HUES64 (cell line): ENCODE results near the gene PSD.

Source experiments
- H3K27ac ChIP-seq: 2 replicates; pipeline ENCODE4 v1.7.0; 2013; ENCODE audit warnings: low read depth, low read length, inconsistent platforms
- H3K27me3 ChIP-seq: 2 replicates; pipeline ENCODE4 v1.6.1; 2013; ENCODE audit warnings: mild to moderate bottlenecking, low read length; ENCODE audit not compliant: insufficient read depth
- H3K36me3 ChIP-seq: 2 replicates; pipeline ENCODE4 v1.6.1; 2013; ENCODE audit warnings: mild to moderate bottlenecking, low read length; ENCODE audit not compliant: insufficient read depth
- H3K4me1 ChIP-seq: 2 replicates; pipeline ENCODE4 v1.6.1; 2013; ENCODE audit warnings: mild to moderate bottlenecking, low read length, moderate library complexity; ENCODE audit not compliant: insufficient read depth
- H3K4me3 ChIP-seq: 2 replicates; pipeline ENCODE4 v1.5.1; 2013; ENCODE audit warnings: mild to moderate bottlenecking, low read length, moderate library complexity
- H3K9ac ChIP-seq: 2 replicates; pipeline ENCODE4 v1.6.1; 2013; ENCODE audit warnings: mild to moderate bottlenecking, low read depth, low read length
- H3K9me3 ChIP-seq: 2 replicates; pipeline ENCODE4 v1.6.1; 2013; ENCODE audit warnings: low read depth, low read length; ENCODE audit not compliant: insufficient read depth
- WGBS: fragments of 150-250, 120-280 bp; methylation state at CpG from one replicate; pipeline ENCODE4 v1.1.7; 2013; ENCODE audit warnings: missing lambda C conversion rate; 5-methylcytosine and 5-hydroxymethylcytosine counted together

PSD gene

GRCh38 chr10:102419269-102420180 lies 940 bp upstream of the PSD start:
- peak overlapping the region; percentile 57; the same call in 1 of the 2 replicates for H3K27ac ChIP-seq
- 1% methylated on average over 53 of the region's 54 CpGs for WGBS
- peaks cover 16% of the 10 kb centered on the region for H3K36me3 ChIP-seq
- peak overlapping the region; percentile 72 for H3K4me3 ChIP-seq
- peaks cover 10% of the 10 kb centered on the region for H3K4me1 ChIP-seq
- peaks cover 12% of the 10 kb centered on the region for H3K27me3 ChIP-seq
- H3K9ac ChIP-seq, result no peak overlapping the region
- no peaks in the 10 kb centered on the region for H3K9me3 ChIP-seq

DNA sequence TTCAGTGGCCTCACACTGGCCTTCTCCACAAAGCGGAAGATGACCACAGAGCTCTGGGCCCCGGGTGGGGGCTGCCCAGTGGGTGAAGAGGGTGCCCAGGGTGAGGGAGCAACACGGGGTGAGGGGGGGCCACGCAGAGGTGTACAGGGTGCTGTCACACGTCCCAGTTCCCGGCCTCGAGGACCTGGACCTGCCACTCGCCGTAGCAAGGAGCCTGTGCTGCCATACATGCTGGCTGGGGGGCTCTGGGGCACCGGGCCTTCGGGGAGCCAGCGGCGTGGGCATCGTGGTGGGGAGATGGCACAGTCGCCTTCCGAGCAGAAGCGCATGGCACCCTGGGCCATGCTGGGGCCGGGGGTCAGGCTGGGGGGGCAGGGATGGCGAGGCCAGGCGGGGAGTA lies 1.9 kb downstream of the PSD start:
- H3K9ac ChIP-seq, result no peak overlapping the region
- 92% methylated on average over 20 of the region's 20 CpGs for WGBS
- peaks cover 10% of the 10 kb centered on the region for H3K27me3 ChIP-seq

DNA sequence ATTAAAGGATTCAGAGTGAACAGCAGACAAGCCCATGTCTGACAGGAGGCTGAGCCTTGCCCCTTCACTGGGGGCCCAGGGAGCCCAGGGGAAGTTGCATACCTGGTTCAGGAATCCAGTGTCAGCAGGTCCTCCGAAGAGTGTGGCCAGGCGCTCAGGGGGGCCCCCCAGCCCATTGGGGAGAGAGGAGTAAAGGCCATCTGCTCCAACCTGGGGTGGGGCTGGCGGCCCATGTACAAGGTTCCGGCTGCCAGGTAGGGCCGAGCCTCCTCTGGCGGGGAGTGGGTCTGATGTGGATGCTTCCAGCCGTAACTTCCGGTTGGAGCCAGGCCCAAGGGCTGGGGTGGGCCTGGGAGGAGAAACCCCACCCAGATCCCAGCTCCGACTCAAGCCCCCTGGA lies 2.3 kb downstream of the PSD start:
- 86% methylated on average over 9 of the region's 9 CpGs for WGBS
- no peak overlapping the region for H3K4me3 ChIP-seq
- no peaks in the 10 kb centered on the region for H3K9me3 ChIP-seq
- H3K36me3 ChIP-seq, result no peaks in the 10 kb centered on the region
- H3K4me1 ChIP-seq, result peaks cover 4% of the 10 kb centered on the region; the same call in 1 of the 2 replicates
- no peak overlapping the region for H3K9ac ChIP-seq
- no peak overlapping the region for H3K27ac ChIP-seq
- peaks cover 15% of the 10 kb centered on the region for H3K27me3 ChIP-seq

More for the DNA sequence above, 1.9 kb downstream of the PSD start:
- Histone ChIP-seq H3K4me1 (peaks cover 4% of the 10 kb centered on the region; the same call in 1 of the 2 replicates), H3K27ac (no peak overlapping the region), H3K36me3 (no peaks in the 10 kb centered on the region), H3K4me3 (no peak overlapping the region), H3K9me3 (no peaks in the 10 kb centered on the region)

DNA sequence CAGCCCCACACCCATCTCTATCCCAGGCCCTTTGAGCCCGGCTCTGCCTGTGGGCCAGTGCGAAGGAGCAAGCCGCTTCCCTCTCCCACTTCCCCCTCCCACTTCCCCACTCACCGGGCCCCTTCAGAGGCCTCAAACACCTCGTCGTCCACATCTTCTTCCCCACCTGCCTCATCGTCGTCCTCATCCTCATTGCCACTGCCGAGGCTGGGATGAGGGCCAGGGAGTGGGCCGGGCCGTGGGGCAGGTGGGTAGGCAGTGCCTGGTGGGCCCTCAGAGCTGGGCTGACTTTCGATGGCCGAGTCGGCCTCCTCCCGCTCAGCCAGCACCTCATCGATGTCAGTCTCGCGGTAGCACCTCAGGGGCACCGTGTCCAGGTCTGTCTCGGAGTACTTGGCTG lies 3.8 kb downstream of the PSD start:
- Histone ChIP-seq H3K27ac (no peak overlapping the region), H3K9me3 (no peaks in the 10 kb centered on the region), H3K27me3 (peaks cover 30% of the 10 kb centered on the region), H3K36me3 (no peaks in the 10 kb centered on the region), H3K4me1 (peaks cover 7% of the 10 kb centered on the region; the same call in 1 of the 2 replicates), H3K9ac (no peak overlapping the region), H3K4me3 (no peak overlapping the region)
- WGBS, result 81% methylated on average over 20 of the region's 20 CpGs

DNA sequence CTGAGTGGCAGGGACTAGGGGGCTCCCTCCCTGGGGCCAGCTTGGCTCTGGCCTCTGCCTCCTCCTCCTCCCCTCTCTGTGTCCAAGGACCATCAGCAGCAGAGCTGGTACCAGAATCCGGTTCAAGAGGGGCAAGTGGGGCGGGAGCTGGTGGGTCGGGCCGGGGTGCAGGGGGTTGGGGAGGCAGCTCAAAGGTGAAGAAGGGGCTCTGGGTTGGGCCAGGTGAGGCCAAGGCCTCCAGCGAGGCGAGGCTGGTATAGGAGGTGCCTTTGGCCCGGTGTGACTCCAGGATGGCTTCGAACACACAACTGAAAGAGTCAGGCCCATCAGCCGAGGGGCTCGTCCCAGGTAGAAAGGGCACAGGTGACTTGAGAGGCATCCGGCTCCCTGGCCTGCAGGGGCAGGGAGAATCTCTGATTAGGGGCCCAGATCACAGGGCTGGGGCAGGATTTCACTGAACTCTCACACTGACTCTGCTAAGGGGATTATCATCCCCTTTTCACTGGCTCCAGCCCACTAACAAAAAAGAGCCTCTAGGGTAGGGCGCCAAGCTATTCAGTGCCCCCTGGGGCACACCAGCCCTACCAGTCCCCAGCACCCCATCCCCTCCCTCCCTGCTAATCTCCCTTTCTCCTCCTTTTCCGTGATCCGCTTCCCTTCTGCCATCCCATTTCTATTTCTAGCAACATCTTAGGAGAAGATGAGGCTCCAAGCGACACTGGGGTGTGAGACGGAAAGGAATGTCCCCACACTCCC lies 4.6 kb downstream of the PSD start:
- H3K27ac ChIP-seq, result no peak overlapping the region
- H3K36me3 ChIP-seq, result no peaks in the 10 kb centered on the region
- no peaks in the 10 kb centered on the region for H3K9me3 ChIP-seq
- H3K27me3 ChIP-seq, result peaks cover 38% of the 10 kb centered on the region
- no peak overlapping the region for H3K9ac ChIP-seq
- no peak overlapping the region for H3K4me3 ChIP-seq
- peaks cover 12% of the 10 kb centered on the region; the same call in 1 of the 2 replicates for H3K4me1 ChIP-seq
- 88% methylated on average over 16 of the region's 16 CpGs for WGBS

DNA sequence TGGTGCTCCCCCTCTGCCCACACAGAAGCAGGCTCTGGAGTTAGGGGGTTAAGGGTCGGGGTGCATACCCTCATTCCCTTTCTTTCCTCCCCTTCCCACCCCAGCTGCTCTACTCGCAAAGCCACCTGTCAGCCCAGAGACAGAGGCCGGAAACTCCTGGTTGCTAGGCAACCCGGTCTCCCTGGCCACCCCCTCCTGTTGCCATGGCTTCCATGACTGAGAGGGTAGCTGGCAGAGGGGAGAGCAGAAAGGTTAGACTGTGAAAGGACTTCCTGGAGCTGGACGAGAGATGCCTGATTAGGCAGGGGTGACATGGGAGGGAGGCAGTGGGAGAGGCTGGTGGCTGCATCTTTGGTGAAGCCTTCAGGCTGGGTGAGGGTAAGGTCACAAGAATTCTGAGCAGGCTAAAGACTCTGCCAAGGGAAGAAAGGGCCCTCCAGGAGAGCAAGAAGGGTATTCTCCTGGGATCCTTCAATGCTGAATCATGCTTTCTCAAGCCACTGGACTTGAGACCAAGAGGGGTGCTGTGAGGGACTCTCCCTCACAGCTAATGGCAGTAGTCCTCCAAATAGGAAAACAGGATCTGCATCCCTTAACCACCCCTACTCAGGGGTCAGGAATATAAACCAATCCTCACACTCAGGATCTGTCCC lies 5.4 kb downstream of the PSD start:
- peaks cover 43% of the 10 kb centered on the region for H3K27me3 ChIP-seq

GRCh38 chr10:102412293-102412692 lies 6.3 kb downstream of the PSD start:
- Histone ChIP-seq H3K27ac (no peak overlapping the region), H3K27me3 (peaks cover 51% of the 10 kb centered on the region), H3K9ac (no peak overlapping the region), H3K36me3 (no peaks in the 10 kb centered on the region), H3K4me3 (no peak overlapping the region), H3K9me3 (no peaks in the 10 kb centered on the region), H3K4me1 (peaks cover 8% of the 10 kb centered on the region; the same call in 1 of the 2 replicates)
- 90% methylated on average over 10 of the region's 10 CpGs for WGBS

More for the DNA sequence above, 5.4 kb downstream of the PSD start:
- Histone ChIP-seq H3K27ac (no peak overlapping the region), H3K4me1 (peaks cover 9% of the 10 kb centered on the region; the same call in 1 of the 2 replicates), H3K36me3 (no peaks in the 10 kb centered on the region), H3K9ac (no peak overlapping the region), H3K9me3 (no peaks in the 10 kb centered on the region), H3K4me3 (no peak overlapping the region)
- 31% methylated on average over 5 of the region's 5 CpGs for whole genome bisulfite sequencing

- Histone ChIP-seq H3K27ac (no peak overlapping the region), H3K4me3 (peak overlapping the region; percentile 63), H3K9ac (no peak overlapping the region), H3K36me3 (no peaks in the 10 kb centered on the region), H3K27me3 (peaks cover 53% of the 10 kb centered on the region), H3K9me3 (no peaks in the 10 kb centered on the region), H3K4me1 (peaks cover 8% of the 10 kb centered on the region; the same call in 1 of the 2 replicates)
- WGBS, result 89% methylated on average over 14 of the region's 14 CpGs
These were observed 7.0 kb downstream of the PSD start for GRCh38 chr10:102411341-102412255.

- H3K4me1 ChIP-seq, result peaks cover 8% of the 10 kb centered on the region; the same call in 1 of the 2 replicates
- H3K27ac ChIP-seq, result no peak overlapping the region
- H3K9me3 ChIP-seq, result no peaks in the 10 kb centered on the region
- 4% methylated on average over 48 of the region's 48 CpGs for WGBS
- H3K4me3 ChIP-seq, result peak overlapping the region; percentile 63
- H3K9ac ChIP-seq, result peak overlapping the region; percentile 33
- H3K36me3 ChIP-seq, result no peaks in the 10 kb centered on the region
- peaks cover 55% of the 10 kb centered on the region for H3K27me3 ChIP-seq
These were observed 8.0 kb downstream of the PSD start for GRCh38 chr10:102410429-102411073.
